Activated CD4-positive, alpha-beta T cell treated with anti-CD3 and anti-CD28 coated beads for 4 hours (primary cell): ENCODE data around the gene CALY.
"Not testable (repeated sequence)": the region's sequence is repeated elsewhere in the genome, so short reads cannot be mapped to it uniquely, and the experiment has no call there.

ENCODE experiments used
- DNase-seq, 2 donors: peaks; one replicate each; pipeline ENCODE4 v3.0.0-alpha.2; 2020

CALY gene

GRCh38 chr10:133327651-133328357 lies 8.9 kb downstream of the CALY start:
- no peak for DNase-seq

GRCh38 chr10:133326745-133327650 lies 9.7 kb downstream of the CALY start:
- DNase-seq: no peak

- no peak for DNase-seq
Observed at GRCh38 chr10:133326223-133326551, 10.5 kb downstream of the CALY start.

- peak in 1 of 2 donors; percentile 30 for DNase-seq
Observed at GRCh38 chr10:133325440-133326222, 11.1 kb downstream of the CALY start.

GRCh38 chr10:133324857-133325260 lies 11.8 kb downstream of the CALY start:
- DNase-seq: no peak

GRCh38 chr10:133324198-133324792 lies 12.4 kb downstream of the CALY start:
- peak; percentile 54 to 72 for DNase-seq

- DNase-seq: not testable (repeated sequence)
Observed at GRCh38 chr10:133322064-133322709, 14.5 kb downstream of the CALY start.

GRCh38 chr10:133320852-133321422 lies 15.8 kb downstream of the CALY start:
- not testable (repeated sequence) for DNase-seq

GRCh38 chr10:133318494-133319127 lies 18.1 kb downstream of the CALY start:
- peak; percentile 50 to 62 for DNase-seq

- no peak for DNase-seq
Observed at GRCh38 chr10:133316732-133317131, 20.0 kb downstream of the CALY start.

- no peak for DNase-seq
Observed at GRCh38 chr10:133316266-133316665, 20.4 kb downstream of the CALY start.

GRCh38 chr10:133315847-133316246 lies 20.8 kb downstream of the CALY start:
- DNase-seq: no peak

- no peak for DNase-seq
Observed at GRCh38 chr10:133314911-133315310, 21.8 kb downstream of the CALY start.

GRCh38 chr10:133313192-133313591 lies 23.5 kb downstream of the CALY start:
- DNase-seq: no peak

- no peak for DNase-seq
Observed at GRCh38 chr10:133312769-133313145, 23.9 kb downstream of the CALY start.

- no peak for DNase-seq
Observed at GRCh38 chr10:133312016-133312768, 24.5 kb downstream of the CALY start.

- no peak for DNase-seq
Observed at GRCh38 chr10:133311570-133311969, 25.1 kb downstream of the CALY start.

GRCh38 chr10:133310789-133311188 lies 25.9 kb downstream of the CALY start:
- no peak for DNase-seq

GRCh38 chr10:133310399-133310755 lies 26.3 kb downstream of the CALY start:
- no peak for DNase-seq

GRCh38 chr10:133309720-133310398 lies 26.8 kb downstream of the CALY start:
- no peak for DNase-seq
